Panc1 (cell line): ENCODE data around the gene ELP5.

ENCODE experiments used
- TCF7L2 ChIP-seq: IDR thresholded peaks from 2 replicates; pipeline ENCODE4 v1.6.1; 2011; ENCODE audit warnings: mild to moderate bottlenecking, low read depth, low read length, inconsistent platforms
- TF ChIP-seq, protein P1 (sequence below): fragments of 450-650 bp; IDR thresholded peaks from 2 replicates; pipeline ENCODE4 v1.5.1; 2017; ENCODE audit warnings: mild to moderate bottlenecking
- TF ChIP-seq, protein P2 (sequence below), 2 experiments: IDR thresholded peaks; 2 replicates each; pipeline ENCODE4 v1.6.1; 2011 to 2012; ENCODE audit warnings: low read depth in 2 of 2, control low read depth in 1 of 2, low read length in 1 of 2, mild to moderate bottlenecking in 1 of 2, moderate library complexity in 1 of 2; ENCODE audit not compliant: insufficient read depth in 1 of 2

DNA sequence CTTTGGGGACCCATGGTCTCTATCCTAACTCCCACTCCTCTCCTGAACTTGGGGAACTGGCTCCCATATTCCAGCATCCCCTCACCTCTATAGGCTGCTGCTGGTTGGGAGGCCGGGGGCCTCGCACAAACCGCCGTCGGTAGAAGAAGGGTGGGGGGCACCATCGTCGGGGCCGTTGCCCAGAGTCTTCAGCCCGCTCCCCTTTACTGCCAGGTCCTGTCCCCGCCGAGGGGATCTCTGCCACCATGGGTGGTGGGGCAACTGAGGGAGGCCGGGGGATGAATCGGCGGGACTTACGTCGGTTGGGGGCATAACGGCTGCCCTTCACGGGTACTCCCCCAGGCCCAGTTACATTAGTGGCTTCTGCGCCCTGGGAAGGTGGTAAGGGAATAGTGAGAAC is 38.2 kb downstream of the ELP5 start:
- TF ChIP-seq, protein P1, sequence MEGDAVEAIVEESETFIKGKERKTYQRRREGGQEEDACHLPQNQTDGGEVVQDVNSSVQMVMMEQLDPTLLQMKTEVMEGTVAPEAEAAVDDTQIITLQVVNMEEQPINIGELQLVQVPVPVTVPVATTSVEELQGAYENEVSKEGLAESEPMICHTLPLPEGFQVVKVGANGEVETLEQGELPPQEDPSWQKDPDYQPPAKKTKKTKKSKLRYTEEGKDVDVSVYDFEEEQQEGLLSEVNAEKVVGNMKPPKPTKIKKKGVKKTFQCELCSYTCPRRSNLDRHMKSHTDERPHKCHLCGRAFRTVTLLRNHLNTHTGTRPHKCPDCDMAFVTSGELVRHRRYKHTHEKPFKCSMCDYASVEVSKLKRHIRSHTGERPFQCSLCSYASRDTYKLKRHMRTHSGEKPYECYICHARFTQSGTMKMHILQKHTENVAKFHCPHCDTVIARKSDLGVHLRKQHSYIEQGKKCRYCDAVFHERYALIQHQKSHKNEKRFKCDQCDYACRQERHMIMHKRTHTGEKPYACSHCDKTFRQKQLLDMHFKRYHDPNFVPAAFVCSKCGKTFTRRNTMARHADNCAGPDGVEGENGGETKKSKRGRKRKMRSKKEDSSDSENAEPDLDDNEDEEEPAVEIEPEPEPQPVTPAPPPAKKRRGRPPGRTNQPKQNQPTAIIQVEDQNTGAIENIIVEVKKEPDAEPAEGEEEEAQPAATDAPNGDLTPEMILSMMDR, result no peak
- TF ChIP-seq, protein P2, sequence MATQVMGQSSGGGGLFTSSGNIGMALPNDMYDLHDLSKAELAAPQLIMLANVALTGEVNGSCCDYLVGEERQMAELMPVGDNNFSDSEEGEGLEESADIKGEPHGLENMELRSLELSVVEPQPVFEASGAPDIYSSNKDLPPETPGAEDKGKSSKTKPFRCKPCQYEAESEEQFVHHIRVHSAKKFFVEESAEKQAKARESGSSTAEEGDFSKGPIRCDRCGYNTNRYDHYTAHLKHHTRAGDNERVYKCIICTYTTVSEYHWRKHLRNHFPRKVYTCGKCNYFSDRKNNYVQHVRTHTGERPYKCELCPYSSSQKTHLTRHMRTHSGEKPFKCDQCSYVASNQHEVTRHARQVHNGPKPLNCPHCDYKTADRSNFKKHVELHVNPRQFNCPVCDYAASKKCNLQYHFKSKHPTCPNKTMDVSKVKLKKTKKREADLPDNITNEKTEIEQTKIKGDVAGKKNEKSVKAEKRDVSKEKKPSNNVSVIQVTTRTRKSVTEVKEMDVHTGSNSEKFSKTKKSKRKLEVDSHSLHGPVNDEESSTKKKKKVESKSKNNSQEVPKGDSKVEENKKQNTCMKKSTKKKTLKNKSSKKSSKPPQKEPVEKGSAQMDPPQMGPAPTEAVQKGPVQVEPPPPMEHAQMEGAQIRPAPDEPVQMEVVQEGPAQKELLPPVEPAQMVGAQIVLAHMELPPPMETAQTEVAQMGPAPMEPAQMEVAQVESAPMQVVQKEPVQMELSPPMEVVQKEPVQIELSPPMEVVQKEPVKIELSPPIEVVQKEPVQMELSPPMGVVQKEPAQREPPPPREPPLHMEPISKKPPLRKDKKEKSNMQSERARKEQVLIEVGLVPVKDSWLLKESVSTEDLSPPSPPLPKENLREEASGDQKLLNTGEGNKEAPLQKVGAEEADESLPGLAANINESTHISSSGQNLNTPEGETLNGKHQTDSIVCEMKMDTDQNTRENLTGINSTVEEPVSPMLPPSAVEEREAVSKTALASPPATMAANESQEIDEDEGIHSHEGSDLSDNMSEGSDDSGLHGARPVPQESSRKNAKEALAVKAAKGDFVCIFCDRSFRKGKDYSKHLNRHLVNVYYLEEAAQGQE (IDR thresholded peaks at IDR 0.05; ENCODE audit: insufficient read depth in 1 of 2, low read depth in 2 of 2, low read length in 1 of 2), result no peak
- TF ChIP-seq TCF7L2, result no peak
